Activated naive CD4-positive, alpha-beta T cell treated with anti-CD3 and anti-CD28 coated beads, Interleukin-2, amount 50 U/mL, for 72 hours (primary cell): Measurements from ENCODE around the gene TMEM207. TPM values are rescaled to one million over a fixed set of nuclear protein-coding genes. Genes with fewer than 3 reads are reported as not detected.

ENCODE experiments used
- ATAC-seq, 2 donors: fragments of 150-1000 bp; cut with Tn5 transposase; 2 replicates each; pipeline ENCODE4 v1.10.0; 2021; ENCODE audit warnings: mild to moderate bottlenecking in 2 of 2, moderate library complexity in 2 of 2
- DNase-seq, 2 donors: peaks; one replicate each; pipeline ENCODE4 v3.0.0; 2021 to 2022; ENCODE audit warnings: low spot score in 2 of 2
- H3K27ac Mint-ChIP-seq, 2 donors: one replicate each; pipeline ENCODE4 v1.8.0; 2022; ENCODE audit warnings: mild to moderate bottlenecking in 2 of 2, mixed read lengths in 2 of 2
- H3K36me3 Mint-ChIP-seq, 2 donors: one replicate each; pipeline ENCODE4 v1.8.0; 2022; ENCODE audit warnings: mixed read lengths in 2 of 2
- H3K9me3 Mint-ChIP-seq, 2 donors: one replicate each; pipeline ENCODE4 v1.8.0; 2022; ENCODE audit warnings: mixed read lengths in 2 of 2
- total RNA-seq, 2 donors: library from RNA; stranded (reverse); gene quantifications; one replicate each; pipeline ENCODE4 v1.2.3, GENCODE V29; 2022

Gene TMEM207
- total RNA-seq, 2 donors from 2014 or later: not detected

- Mint-ChIP-seq H3K36me3 (no peaks in the 10 kb centered on the region), H3K27ac (no peak overlapping the region), H3K9me3 (no peaks in the 10 kb centered on the region)
- DNase-seq: no peak
- no peak for ATAC-seq
Measured at GRCh38 chr3:190458040-190458439, 8.3 kb upstream of the TMEM207 start.

- Mint-ChIP-seq H3K27ac (no peak overlapping the region), H3K9me3 (no peaks in the 10 kb centered on the region), H3K36me3 (no peaks in the 10 kb centered on the region)
- DNase-seq: no peak
- ATAC-seq: no peak
Measured at GRCh38 chr3:190456770-190457169, 7.1 kb upstream of the TMEM207 start.

GRCh38 chr3:190455828-190456227 is 6.1 kb upstream of the TMEM207 start:
- DNase-seq (no peak), ATAC-seq (no peak)
- Mint-ChIP-seq H3K9me3 (no peaks in the 10 kb centered on the region), H3K27ac (no peak overlapping the region), H3K36me3 (no peaks in the 10 kb centered on the region)

- no peaks in the 10 kb centered on the region for H3K36me3 Mint-ChIP-seq
- DNase-seq (no peak), ATAC-seq (no peak)
- no peak overlapping the region for H3K27ac Mint-ChIP-seq
- no peaks in the 10 kb centered on the region for H3K9me3 Mint-ChIP-seq
Measured at GRCh38 chr3:190448256-190448655, 1.4 kb downstream of the TMEM207 start.

GRCh38 chr3:190446573-190447279 is 3.0 kb downstream of the TMEM207 start:
- DNase-seq: no peak
- Mint-ChIP-seq H3K27ac (no peak overlapping the region), H3K9me3 (no peaks in the 10 kb centered on the region), H3K36me3 (no peaks in the 10 kb centered on the region)
- no peak for ATAC-seq

GRCh38 chr3:190444576-190445145 is 5.0 kb downstream of the TMEM207 start:
- no peaks in the 10 kb centered on the region for H3K36me3 Mint-ChIP-seq

GRCh38 chr3:190444006-190444405 is 5.7 kb downstream of the TMEM207 start:
- H3K9me3 Mint-ChIP-seq: no peaks in the 10 kb centered on the region
- H3K36me3 Mint-ChIP-seq: no peaks in the 10 kb centered on the region
- no peak for ATAC-seq

More at GRCh38 chr3:190444576-190445145, 5.0 kb downstream of the TMEM207 start:
- DNase-seq (no peak), ATAC-seq (no peak)
- Mint-ChIP-seq H3K9me3 (no peaks in the 10 kb centered on the region), H3K27ac (no peak overlapping the region)

GRCh38 chr3:190443257-190443656 is 6.4 kb downstream of the TMEM207 start:
- H3K9me3 Mint-ChIP-seq: no peaks in the 10 kb centered on the region
- ATAC-seq (no peak), DNase-seq (no peak)
- no peak overlapping the region for H3K27ac Mint-ChIP-seq
- H3K36me3 Mint-ChIP-seq: no peaks in the 10 kb centered on the region

More at GRCh38 chr3:190444006-190444405, 5.7 kb downstream of the TMEM207 start:
- DNase-seq: no peak
- H3K27ac Mint-ChIP-seq: no peak overlapping the region

GRCh38 chr3:190442240-190442639 is 7.5 kb downstream of the TMEM207 start:
- Mint-ChIP-seq H3K9me3 (no peaks in the 10 kb centered on the region), H3K27ac (no peak overlapping the region), H3K36me3 (no peaks in the 10 kb centered on the region)
- DNase-seq (no peak), ATAC-seq (no peak)

GRCh38 chr3:190436331-190436730 is 13.4 kb downstream of the TMEM207 start:
- DNase-seq: no peak
- Mint-ChIP-seq H3K9me3 (peaks cover 0 to 8% of the 10 kb centered on the region in 2 donors), H3K36me3 (no peaks in the 10 kb centered on the region), H3K27ac (no peak overlapping the region)
- ATAC-seq: no peak

GRCh38 chr3:190435618-190436017 is 14.1 kb downstream of the TMEM207 start:
- peaks cover 0 to 8% of the 10 kb centered on the region in 2 donors for H3K9me3 Mint-ChIP-seq
- ATAC-seq (no peak), DNase-seq (no peak)
- no peaks in the 10 kb centered on the region for H3K36me3 Mint-ChIP-seq
- H3K27ac Mint-ChIP-seq: no peak overlapping the region

GRCh38 chr3:190433626-190434025 is 16.1 kb downstream of the TMEM207 start:
- DNase-seq (no peak), ATAC-seq (no peak)
- H3K36me3 Mint-ChIP-seq: no peaks in the 10 kb centered on the region
- H3K27ac Mint-ChIP-seq: peak overlapping the region in 1 of 2 donors; percentile 51
- peaks cover 0 to 8% of the 10 kb centered on the region in 2 donors for H3K9me3 Mint-ChIP-seq

- DNase-seq: no peak
- no peaks in the 10 kb centered on the region for H3K36me3 Mint-ChIP-seq
- ATAC-seq: no peak
- H3K27ac Mint-ChIP-seq: no peak overlapping the region
- peaks cover 0 to 8% of the 10 kb centered on the region in 2 donors for H3K9me3 Mint-ChIP-seq
Measured at GRCh38 chr3:190432216-190432615, 17.5 kb downstream of the TMEM207 start.

- H3K36me3 Mint-ChIP-seq: no peaks in the 10 kb centered on the region
- ATAC-seq (no peak), DNase-seq (no peak)
- H3K27ac Mint-ChIP-seq: no peak overlapping the region
- peaks cover 0 to 8% of the 10 kb centered on the region in 2 donors for H3K9me3 Mint-ChIP-seq
Measured at GRCh38 chr3:190430906-190431305, 18.8 kb downstream of the TMEM207 start.

- peaks cover 0 to 8% of the 10 kb centered on the region in 2 donors for H3K9me3 Mint-ChIP-seq
- no peak for DNase-seq
- H3K27ac Mint-ChIP-seq: no peak overlapping the region
- H3K36me3 Mint-ChIP-seq: no peaks in the 10 kb centered on the region
- no peak for ATAC-seq
Measured at GRCh38 chr3:190429681-190430080, 20.0 kb downstream of the TMEM207 start.

GRCh38 chr3:190426806-190427507 is 22.7 kb downstream of the TMEM207 start:
- no peak for ATAC-seq
- no peaks in the 10 kb centered on the region for H3K36me3 Mint-ChIP-seq
- no peak for DNase-seq
- no peaks in the 10 kb centered on the region for H3K9me3 Mint-ChIP-seq
- no peak overlapping the region for H3K27ac Mint-ChIP-seq

- Mint-ChIP-seq H3K27ac (no peak overlapping the region), H3K9me3 (no peaks in the 10 kb centered on the region), H3K36me3 (no peaks in the 10 kb centered on the region)
- ATAC-seq (no peak), DNase-seq (no peak)
Measured at GRCh38 chr3:190425833-190426232, 23.9 kb downstream of the TMEM207 start.
